OCI-LY3 (cell line): ENCODE results near the gene RBM28.

ENCODE experiments used
- H2AFZ ChIP-seq: fragments of 200-600, 300-600 bp; shearing (Covaris generic); 2 replicates; pipeline ENCODE4 v1.6.0; 2014; ENCODE audit warnings: antibody characterized with exemption, low read depth, low read length
- H3K27ac ChIP-seq: fragments of 200-600, 300-600 bp; sonication (generic); 2 replicates; pipeline ENCODE4 v1.5.1; 2014; ENCODE audit warnings: mild to moderate bottlenecking, low read length, moderate library complexity, mixed read lengths
- H3K27me3 ChIP-seq: fragments of 200-600, 300-600 bp; sonication (generic); 2 replicates; pipeline ENCODE4 v1.6.1; 2014; ENCODE audit warnings: low read depth, low read length, mixed read lengths
- H3K36me3 ChIP-seq: fragments of 200-600, 300-600 bp; sonication (generic); replicated peaks from 2 replicates; pipeline ENCODE3; 2014; ENCODE audit warnings: low read depth, low read length, mixed read lengths
- H3K4me1 ChIP-seq: fragments of 300-600, 200-600 bp; sonication (generic); 2 replicates; pipeline ENCODE4 v1.6.1; 2014; ENCODE audit warnings: low read length, mixed read lengths
- H3K4me2 ChIP-seq: fragments of 200-600, 300-600 bp; sonication (generic); 2 replicates; pipeline ENCODE4 v1.6.1; 2014; ENCODE audit warnings: low read length, mixed read lengths
- H3K4me3 ChIP-seq: fragments of 300-600, 200-600 bp; sonication (generic); 2 replicates; pipeline ENCODE4 v1.5.1; 2014; ENCODE audit warnings: antibody characterized with exemption, mild to moderate bottlenecking, low read length, moderate library complexity
- H3K79me2 ChIP-seq: fragments of 300-600, 200-600 bp; shearing (Covaris generic); 2 replicates; pipeline ENCODE4 v1.6.1; 2014; ENCODE audit warnings: mild to moderate bottlenecking, low read length, mixed read lengths
- H3K9ac ChIP-seq: fragments of 300-600, 200-600 bp; shearing (Covaris generic); 2 replicates; pipeline ENCODE4 v1.6.0; 2014; ENCODE audit warnings: mild to moderate bottlenecking, low read length, moderate library complexity
- H3K9me3 ChIP-seq: fragments of 200-600, 300-600 bp; shearing (Covaris generic); 2 replicates; pipeline ENCODE4 v1.6.1; 2014; ENCODE audit warnings: low read length, mixed read lengths; ENCODE audit not compliant: insufficient read depth
- H4K20me1 ChIP-seq: fragments of 200-600, 300-600 bp; sonication (generic); 2 replicates; pipeline ENCODE4 v1.6.1; 2016; ENCODE audit warnings: low read length, mixed read lengths; ENCODE audit not compliant: insufficient read depth
- CTCF ChIP-seq: fragments of 200-600, 300-600 bp; sonication (generic); IDR thresholded peaks from 2 replicates; pipeline ENCODE4 v1.5.1; 2014; ENCODE audit warnings: antibody characterized with exemption, low read length, low read depth
- EZH2phosphoT487 ChIP-seq: fragments of 200-600 bp; shearing (Covaris generic); IDR thresholded peaks from 2 replicates; pipeline ENCODE4 v1.6.1; 2018; ENCODE audit warnings: antibody characterized with exemption, mixed run types, low read depth

RBM28 gene

GRCh38 chr7:128359939-128360338, 16.2 kb upstream of the RBM28 start:
- H3K9ac ChIP-seq: no peak overlapping the region
- H2AFZ ChIP-seq: no peak overlapping the region
- no peaks in the 10 kb centered on the region for H3K79me2 ChIP-seq
- H3K36me3 ChIP-seq: no peaks in the 10 kb centered on the region
- no peak overlapping the region for H3K4me2 ChIP-seq
- H3K27me3 ChIP-seq: peaks cover 32% of the 10 kb centered on the region
- no peak for TF ChIP-seq CTCF
- TF ChIP-seq EZH2phosphoT487: no peak
- no peak overlapping the region for H3K27ac ChIP-seq
- H3K9me3 ChIP-seq: no peaks in the 10 kb centered on the region
- no peaks in the 10 kb centered on the region for H4K20me1 ChIP-seq
- no peak overlapping the region for H3K4me3 ChIP-seq
- peaks cover 5% of the 10 kb centered on the region for H3K4me1 ChIP-seq

- no peak overlapping the region for H3K4me3 ChIP-seq
- H2AFZ ChIP-seq: no peak overlapping the region
- H3K36me3 ChIP-seq: no peaks in the 10 kb centered on the region
- H3K27ac ChIP-seq: no peak overlapping the region
- H3K9ac ChIP-seq: no peak overlapping the region
- no peaks in the 10 kb centered on the region for H4K20me1 ChIP-seq
- H3K27me3 ChIP-seq: peaks cover 27% of the 10 kb centered on the region
- H3K4me1 ChIP-seq: peaks cover 5% of the 10 kb centered on the region
- no peaks in the 10 kb centered on the region for H3K9me3 ChIP-seq
- no peaks in the 10 kb centered on the region for H3K79me2 ChIP-seq
- no peak overlapping the region for H3K4me2 ChIP-seq
- TF ChIP-seq CTCF: no peak
- TF ChIP-seq EZH2phosphoT487: no peak
These were observed 15.6 kb upstream of the RBM28 start for GRCh38 chr7:128359336-128359735.

- Histone ChIP-seq H3K4me3 (no peak overlapping the region), H3K4me2 (no peak overlapping the region), H2AFZ (no peak overlapping the region), H3K9me3 (no peaks in the 10 kb centered on the region), H3K27me3 (peaks cover 16% of the 10 kb centered on the region), H3K79me2 (no peaks in the 10 kb centered on the region), H3K36me3 (no peaks in the 10 kb centered on the region), H4K20me1 (no peaks in the 10 kb centered on the region), H3K27ac (no peak overlapping the region), H3K9ac (no peak overlapping the region), H3K4me1 (peaks cover 5% of the 10 kb centered on the region)
- no peak for TF ChIP-seq EZH2phosphoT487
These were observed 14.5 kb upstream of the RBM28 start for GRCh38 chr7:128358233-128358632.

GRCh38 chr7:128357217-128357613, 13.5 kb upstream of the RBM28 start:
- Histone ChIP-seq H3K4me3 (no peak overlapping the region), H4K20me1 (no peaks in the 10 kb centered on the region), H3K4me2 (no peak overlapping the region), H3K36me3 (no peaks in the 10 kb centered on the region), H3K27me3 (peaks cover 5% of the 10 kb centered on the region), H3K9ac (no peak overlapping the region), H3K4me1 (peaks cover 3% of the 10 kb centered on the region), H2AFZ (no peak overlapping the region), H3K27ac (no peak overlapping the region), H3K9me3 (no peaks in the 10 kb centered on the region), H3K79me2 (no peaks in the 10 kb centered on the region)
- TF ChIP-seq CTCF (no peak), EZH2phosphoT487 (no peak)
